HG02623 (cell line): Measurements from ENCODE around the gene TPPP2.
A peak's percentile ranks its signal among the peaks of the same experiment; 100 is the strongest.
"Not testable (repeated sequence)": the region's sequence is repeated elsewhere in the genome, so short reads cannot be mapped to it uniquely, and the experiment has no call there.

ENCODE experiments used
- ATAC-seq: cut with Tn5 transposase; IDR thresholded peaks from one replicate; pipeline ENCODE4 v1.9.1; 2021; ENCODE audit warnings: moderate library complexity; ENCODE audit not compliant: unreplicated experiment

TPPP2 gene

GRCh38 chr14:21029917-21030316, at the start of gene TPPP2:
Gene TPPP2, plus strand, starts transcription at chr14:21030217. Its CDS starts 365 bp downstream, at chr14:21030582.
- ATAC-seq: no peak

- no peak for ATAC-seq
Measured at GRCh38 chr14:20980906-20981305, 49.1 kb upstream of the TPPP2 start.

- no peak for ATAC-seq
Measured at GRCh38 chr14:20982646-20983369, 47.2 kb upstream of the TPPP2 start.

GRCh38 chr14:20985650-20986049, 44.4 kb upstream of the TPPP2 start:
- not testable (repeated sequence) for ATAC-seq

DNA sequence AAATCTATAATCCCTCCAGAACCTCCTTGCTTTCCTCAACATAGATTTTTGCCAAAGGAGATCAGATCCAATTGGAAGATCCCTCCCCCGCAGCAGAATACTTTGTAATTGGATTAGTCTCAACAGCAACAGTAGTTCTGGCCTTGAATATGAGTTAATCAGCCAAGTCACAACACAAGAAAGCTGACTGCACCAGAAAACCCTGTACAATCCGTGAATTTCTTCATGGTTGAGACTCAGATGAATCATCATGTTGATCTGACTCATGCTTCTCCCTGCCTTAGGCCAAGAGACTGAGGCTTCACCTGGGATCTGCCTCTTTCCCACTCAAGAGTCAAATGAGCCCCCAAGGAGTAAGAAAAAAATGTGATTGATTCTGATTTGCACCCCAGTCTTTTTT, 43.2 kb upstream of the TPPP2 start:
- ATAC-seq: no peak

- ATAC-seq: no peak
Measured at GRCh38 chr14:20988717-20989470, 41.1 kb upstream of the TPPP2 start.

DNA sequence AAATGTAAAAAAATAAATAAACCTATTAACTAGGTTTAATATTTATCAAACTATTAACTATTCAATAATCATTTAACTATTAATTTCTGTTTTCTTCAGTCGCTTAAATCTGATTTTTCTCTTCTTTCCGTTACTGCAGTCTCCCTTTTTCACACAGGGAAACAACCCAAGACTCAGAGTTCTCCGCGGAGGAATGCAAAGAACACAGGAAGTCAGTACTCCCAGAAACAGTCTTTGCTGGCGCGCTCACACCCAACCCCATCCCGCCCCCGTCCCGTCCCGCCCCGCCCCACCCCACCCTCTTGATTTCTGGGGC, 40.6 kb upstream of the TPPP2 start:
- ATAC-seq: no peak

DNA sequence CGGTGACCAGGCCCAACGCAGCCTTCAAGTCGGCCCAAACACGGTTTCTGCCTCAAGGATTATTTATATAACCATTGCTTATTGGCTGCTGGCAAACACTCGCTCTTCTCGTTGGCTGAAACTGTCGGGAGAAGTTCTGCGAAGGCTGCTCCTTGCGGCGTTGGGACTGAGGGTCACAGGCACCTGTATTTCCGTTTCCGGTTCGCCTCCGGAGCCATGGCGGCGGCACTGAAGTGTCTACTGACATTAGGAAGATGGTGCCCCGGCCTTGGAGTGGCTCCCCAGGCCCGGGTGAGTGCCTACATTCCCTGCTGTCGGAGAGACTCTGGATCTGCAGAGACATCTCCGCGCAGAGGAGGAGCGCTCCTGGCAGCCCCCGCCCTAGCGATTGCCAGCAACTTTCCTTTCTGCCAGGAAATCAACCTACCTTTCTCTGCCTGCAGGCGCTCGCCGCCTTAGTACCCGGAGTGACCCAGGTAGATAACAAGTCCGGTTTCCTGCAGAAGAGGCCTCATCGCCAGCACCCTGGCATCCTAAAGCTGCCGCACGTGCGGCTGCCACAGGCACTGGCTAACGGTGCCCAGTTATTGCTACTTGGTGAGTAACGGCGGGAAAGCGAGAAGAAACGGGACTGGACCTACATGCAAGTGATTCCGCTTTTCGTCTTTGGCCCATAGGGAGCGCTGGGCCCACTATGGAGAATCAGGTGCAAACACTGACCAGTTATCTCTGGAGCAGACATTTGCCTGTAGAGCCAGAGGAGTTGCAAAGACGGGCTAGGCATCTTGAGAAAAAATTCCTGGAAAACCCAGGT, 40.0 kb upstream of the TPPP2 start, which contains the start of gene METTL17:
TSS of gene METTL17 (plus strand) at position 194 of the 814 bp plus-strand sequence. CDS start at position 217, 23 bp downstream.
- ATAC-seq: peak; percentile 95

DNA sequence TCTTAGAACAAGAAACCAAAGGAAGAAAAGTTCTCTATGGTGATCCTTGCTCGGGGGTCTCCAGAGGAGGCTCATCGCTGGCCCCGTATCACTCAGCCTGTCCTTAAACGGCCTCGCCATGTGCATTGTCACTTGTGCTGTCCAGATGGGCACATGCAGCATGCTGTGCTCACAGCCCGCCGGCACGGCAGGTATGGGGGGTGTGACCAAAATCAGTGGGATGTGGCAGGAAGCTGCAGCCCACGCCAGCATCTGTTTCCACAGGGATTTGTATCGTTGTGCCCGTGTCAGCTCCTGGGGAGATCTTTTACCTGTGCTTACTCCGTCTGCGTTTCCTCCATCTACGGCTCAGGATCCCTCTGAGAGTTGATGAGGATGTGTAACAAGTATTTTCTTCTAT, 33.5 kb upstream of the TPPP2 start:
- ATAC-seq: no peak

DNA sequence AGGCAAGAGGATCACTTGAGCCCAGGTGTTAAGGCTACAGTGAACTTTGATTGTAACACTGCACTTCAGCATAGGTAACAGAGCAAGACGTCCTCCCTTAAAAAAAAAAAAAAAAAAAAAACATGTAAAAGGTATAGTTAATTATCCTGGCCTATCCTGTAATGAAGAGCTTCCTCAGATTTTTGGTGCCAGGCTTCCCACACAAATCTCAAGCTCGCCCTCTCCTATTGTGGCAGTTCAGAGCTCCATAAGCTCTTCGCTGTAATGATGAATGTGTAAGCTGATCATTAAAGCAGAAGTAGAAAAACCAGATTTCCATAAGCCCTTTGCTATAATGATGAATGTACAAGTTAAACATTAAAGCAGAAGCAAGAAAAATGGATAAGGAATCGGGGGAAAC, 32.9 kb upstream of the TPPP2 start:
- no peak for ATAC-seq

DNA sequence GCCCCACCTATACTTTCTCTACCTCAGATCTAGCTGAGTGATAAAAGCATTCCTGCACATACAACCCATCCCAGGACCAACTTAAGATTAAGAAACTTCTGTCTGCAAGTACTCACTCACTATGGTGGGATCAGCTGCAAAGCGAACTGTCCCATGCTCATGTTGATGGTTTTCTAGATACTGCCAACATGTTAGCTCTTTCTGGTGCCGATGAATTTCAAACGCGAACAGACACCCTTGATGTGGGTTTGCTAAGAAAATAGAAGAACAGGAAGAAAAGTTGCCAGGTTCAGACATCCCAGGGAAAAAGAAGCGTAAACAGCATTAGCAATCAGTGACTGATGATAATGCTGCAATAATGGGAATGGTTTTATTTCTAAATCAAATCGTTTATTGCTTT, 32.5 kb upstream of the TPPP2 start:
- no peak for ATAC-seq

- no peak for ATAC-seq
Measured at GRCh38 chr14:20998139-20998538, 31.9 kb upstream of the TPPP2 start.

GRCh38 chr14:20998674-20999366, 31.2 kb upstream of the TPPP2 start, which contains the start of gene SLC39A2:
Gene SLC39A2, plus strand, starts transcription at chr14:20999293. Its CDS starts 154 bp downstream, at chr14:20999447.
- ATAC-seq: no peak

DNA sequence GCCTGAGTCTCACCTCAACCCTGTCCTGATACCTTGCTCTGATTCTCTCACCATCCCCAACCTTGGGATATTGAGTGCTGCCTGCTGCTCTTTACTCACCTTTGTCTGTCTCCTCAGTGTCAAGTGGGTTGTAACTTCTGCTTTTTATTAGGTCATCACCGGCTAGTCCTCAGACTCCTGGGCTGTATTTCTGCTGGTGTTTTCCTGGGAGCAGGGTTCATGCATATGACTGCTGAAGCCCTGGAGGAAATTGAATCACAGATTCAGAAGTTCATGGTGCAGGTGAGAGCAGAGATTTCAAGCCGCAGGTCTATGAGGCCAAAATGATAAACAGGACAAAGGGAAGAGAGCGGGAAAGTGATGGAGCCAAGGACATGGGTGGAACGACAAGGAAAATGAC, 30.4 kb upstream of the TPPP2 start:
- ATAC-seq: no peak

- no peak for ATAC-seq
Measured at GRCh38 chr14:21001218-21001617, 28.8 kb upstream of the TPPP2 start.

DNA sequence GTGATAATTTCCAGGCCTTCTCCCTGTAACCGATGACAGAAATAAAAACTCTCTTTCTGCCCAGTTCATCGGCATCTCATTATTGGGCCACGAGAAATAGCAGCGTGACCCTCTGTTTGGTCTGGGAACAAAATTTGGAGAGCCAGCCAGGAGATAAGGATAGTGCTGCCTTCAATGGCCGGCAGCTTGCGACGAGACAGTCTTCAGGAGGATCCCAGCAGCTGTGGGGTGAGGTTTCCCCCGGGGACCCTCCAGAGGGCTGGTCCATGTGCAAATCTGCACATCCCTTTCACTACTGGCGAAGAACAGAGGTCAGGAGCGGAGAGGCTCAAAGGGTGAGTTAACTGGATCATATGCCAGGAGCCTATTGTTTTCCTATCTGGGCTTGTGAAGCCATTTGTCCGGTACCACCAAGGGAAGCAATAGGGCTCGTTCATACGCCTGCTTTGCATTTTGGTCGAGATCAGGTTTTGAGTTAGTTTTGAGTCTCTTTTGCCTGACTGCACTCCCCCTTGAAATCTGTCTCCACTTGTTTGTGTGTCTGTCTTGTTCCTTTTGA, 26.1 kb upstream of the TPPP2 start:
- ATAC-seq: no peak

DNA sequence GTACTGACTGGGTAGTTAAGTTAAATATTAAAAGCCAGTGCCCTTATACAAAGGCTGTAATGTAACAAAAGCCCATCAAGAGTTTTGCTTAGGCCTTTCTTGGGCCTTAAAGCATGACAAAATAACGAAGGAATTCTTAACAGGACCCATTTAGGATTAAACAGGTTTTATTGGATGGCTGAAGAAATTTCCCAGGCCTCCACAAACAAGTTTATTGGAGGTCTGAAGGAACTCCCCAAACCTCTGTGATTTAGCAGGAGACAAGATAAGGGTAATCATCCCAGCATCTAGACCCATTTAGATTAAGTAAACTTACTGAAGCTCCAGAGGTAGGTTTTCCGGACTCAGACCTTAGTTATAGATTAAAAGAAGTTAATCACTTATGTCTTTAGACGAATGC, 20.3 kb upstream of the TPPP2 start:
- not testable (repeated sequence) for ATAC-seq

DNA sequence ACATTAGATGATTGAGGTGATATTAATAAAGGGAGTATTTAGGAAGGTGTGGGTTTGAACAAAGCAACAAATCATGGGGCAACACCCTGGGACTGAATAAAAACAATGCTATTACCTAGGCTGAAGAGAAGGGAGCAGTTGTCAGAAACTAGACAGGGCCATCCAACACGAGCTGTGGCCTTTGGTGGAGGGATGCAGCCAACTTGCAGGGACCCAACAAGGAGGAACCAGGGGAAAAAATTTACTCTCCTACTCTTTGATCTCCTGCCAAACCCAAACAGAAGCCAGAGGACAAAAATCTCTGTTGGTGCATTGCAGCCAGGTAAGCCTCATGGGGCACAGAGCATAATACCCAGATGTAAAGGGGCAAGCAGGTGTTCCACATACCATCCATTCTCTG, 18.9 kb upstream of the TPPP2 start:
- no peak for ATAC-seq

DNA sequence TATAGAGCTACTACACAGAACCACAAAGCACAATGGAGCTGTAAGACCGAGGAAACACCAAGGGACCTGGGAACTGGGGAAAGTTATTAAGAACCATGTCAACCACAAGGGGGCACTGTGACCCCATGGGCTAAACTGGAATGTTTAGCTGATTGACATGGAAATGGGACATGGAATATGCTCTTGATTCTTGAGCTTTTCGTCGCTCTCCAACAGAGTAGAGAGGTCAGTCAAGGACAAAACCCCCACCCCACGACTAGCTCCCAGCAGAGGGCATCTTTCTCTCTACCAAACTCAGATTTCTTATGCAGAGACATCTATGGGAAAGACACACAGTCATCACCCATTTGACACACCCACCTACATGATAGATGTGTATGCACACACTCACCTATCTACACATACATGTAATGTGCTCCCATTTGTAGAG, 15.2 kb upstream of the TPPP2 start:
- ATAC-seq: no peak

DNA sequence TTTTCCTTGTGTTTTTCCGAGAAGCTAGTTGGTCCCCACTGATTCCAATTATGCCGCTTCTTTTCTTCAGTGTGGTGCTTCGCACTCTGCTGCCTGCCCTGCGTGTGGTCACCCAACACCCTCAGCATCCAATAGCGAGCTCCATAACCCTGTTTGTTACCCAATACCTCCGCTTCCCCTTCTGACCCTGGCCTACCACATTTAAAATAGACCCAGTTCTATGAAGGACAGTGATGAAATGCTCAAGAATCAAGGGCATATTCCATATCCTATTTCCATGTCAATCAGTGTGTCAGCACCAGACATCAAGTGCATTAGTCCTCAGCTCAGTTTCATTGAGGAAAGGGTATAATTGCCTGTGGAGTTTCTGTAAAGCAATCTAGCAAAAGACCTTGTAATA, 14.7 kb upstream of the TPPP2 start:
- ATAC-seq: no peak
